IMR-90 (cell line): ENCODE measurements around the gene CALHM6. TPM values are rescaled to one million over a fixed set of nuclear protein-coding genes. Genes with fewer than 3 reads are reported as not detected.

Source experiments
- ATAC-seq: fragments of 200-7000 bp; cut with Tn5 transposase; 2 replicates; pipeline ENCODE4 v1.9.1; 2020; ENCODE audit warnings: low read depth, mild to moderate bottlenecking, moderate library complexity
- BruUV-seq: library from RNA; stranded (reverse); fragments of 400-500 nt; replicated peaks from 2 replicates; lab custom pipeline; 2021; lab: Mats Ljungman, UMichigan
- CTCF ChIA-PET: fragments of 300-600 bp; formaldehyde crosslinking; extraction: SDS; loops from one replicate; lab custom pipeline; 2021; ENCODE audit warnings: antibody characterized with exemption; lab: Yijun Ruan, JAX
- POLR2A ChIA-PET: fragments of 300-600 bp; sonication (Branson Sonifier 250); formaldehyde crosslinking; loops from one replicate; lab custom pipeline; 2022; ENCODE audit warnings: antibody characterized with exemption; ENCODE audit not compliant: unreplicated experiment; lab: Charles Lee
- DNase-seq: peaks from one replicate; pipeline ENCODE4 v3.0.0; 2013
- H2AFZ ChIP-seq: replicated peaks from 2 replicates; pipeline ENCODE3; 2013; ENCODE audit warnings: low read length, mild to moderate bottlenecking; ENCODE audit not compliant: poor library complexity
- H2AK5ac ChIP-seq: 2 replicates; pipeline ENCODE4 v1.6.1; 2013; ENCODE audit warnings: low read depth, low read length, inconsistent platforms
- H2AK9ac ChIP-seq: replicated peaks from 2 replicates; pipeline ENCODE3; 2013; ENCODE audit warnings: mild to moderate bottlenecking, low read depth, low read length, moderate library complexity; ENCODE audit not compliant: poor library complexity
- H2BK120ac ChIP-seq: 2 replicates; pipeline ENCODE4 v1.6.1; 2013; ENCODE audit warnings: low read depth, low read length, inconsistent platforms
- H2BK15ac ChIP-seq: 3 replicates; pipeline ENCODE4 v1.6.1; 2013; ENCODE audit warnings: low read depth, low read length, inconsistent platforms
- H2BK20ac ChIP-seq: 2 replicates; pipeline ENCODE4 v1.6.1; 2013; ENCODE audit warnings: low read depth, mild to moderate bottlenecking, inconsistent platforms, low read length, moderate library complexity
- H2BK5ac ChIP-seq: 2 replicates; pipeline ENCODE4 v1.6.1; 2013; ENCODE audit warnings: mild to moderate bottlenecking, low read depth, low read length, inconsistent platforms; ENCODE audit not compliant: poor library complexity, severe bottlenecking
- H3K14ac ChIP-seq: replicated peaks from 2 replicates; pipeline ENCODE4 v1.6.1; 2013; ENCODE audit warnings: low read depth, low read length, inconsistent platforms
- H3K18ac ChIP-seq: 2 replicates; pipeline ENCODE4 v1.6.1; 2013; ENCODE audit warnings: low read depth, low read length, control low read depth
- H3K23ac ChIP-seq: 2 replicates; pipeline ENCODE4 v1.6.1; 2013; ENCODE audit warnings: low read depth, low read length, inconsistent platforms
- H3K27ac ChIP-seq: 2 replicates; pipeline ENCODE4 v1.5.1; 2013; ENCODE audit warnings: mild to moderate bottlenecking, control low read depth, low read length; ENCODE audit not compliant: insufficient read depth
- H3K27me3 ChIP-seq: 2 replicates; pipeline ENCODE4 v1.6.1; 2013; ENCODE audit warnings: low read length; ENCODE audit not compliant: control insufficient read depth, insufficient read depth
- H3K36me3 ChIP-seq: 2 replicates; pipeline ENCODE4 v1.6.1; 2013; ENCODE audit warnings: low read length, mixed read lengths; ENCODE audit not compliant: control insufficient read depth, insufficient read depth
- H3K4ac ChIP-seq: 2 replicates; pipeline ENCODE4 v1.6.1; 2013; ENCODE audit warnings: low read depth, low read length, inconsistent platforms
- H3K4me1 ChIP-seq: 2 replicates; pipeline ENCODE4 v1.6.1; 2013; ENCODE audit warnings: low read length, mixed read lengths; ENCODE audit not compliant: control insufficient read depth, insufficient read depth
- H3K4me2 ChIP-seq: 2 replicates; pipeline ENCODE4 v1.6.1; 2013; ENCODE audit warnings: low read depth, mild to moderate bottlenecking, control low read depth, low read length, moderate library complexity
- H3K4me3 ChIP-seq: 2 replicates; pipeline ENCODE4 v1.5.1; 2013; ENCODE audit warnings: low read depth, mild to moderate bottlenecking, control low read depth, low read length, moderate library complexity; ENCODE audit not compliant: insufficient read depth
- H3K56ac ChIP-seq: 2 replicates; pipeline ENCODE4 v1.6.1; 2013; ENCODE audit warnings: low read length, inconsistent platforms; ENCODE audit not compliant: insufficient read depth; ENCODE audit errors: extremely low read depth
- H3K79me1 ChIP-seq, 2 experiments: 2 replicates each; pipeline ENCODE4 v1.6.1; 2013; ENCODE audit warnings: low read length in 2 of 2, inconsistent platforms in 1 of 2, low read depth in 1 of 2
- H3K9ac ChIP-seq: 2 replicates; pipeline ENCODE4 v1.6.1; 2013; ENCODE audit warnings: low read depth, low read length, control low read depth
- H3K9me1 ChIP-seq: 2 replicates; pipeline ENCODE4 v1.6.1; 2013; ENCODE audit warnings: low read length, inconsistent platforms; ENCODE audit not compliant: insufficient read depth
- H3K9me3 ChIP-seq: 2 replicates; pipeline ENCODE4 v1.6.1; 2013; ENCODE audit warnings: low read length; ENCODE audit not compliant: control insufficient read depth, insufficient read depth
- H4K20me1 ChIP-seq: 2 replicates; pipeline ENCODE4 v1.6.1; 2013; ENCODE audit warnings: low read length, inconsistent platforms; ENCODE audit not compliant: insufficient read depth
- H4K5ac ChIP-seq: 2 replicates; pipeline ENCODE4 v1.6.1; 2013; ENCODE audit warnings: mild to moderate bottlenecking, low read depth, low read length, control low read depth
- H4K8ac ChIP-seq, 2 experiments: 2 replicates each; pipeline ENCODE4 v1.6.1; 2013; ENCODE audit warnings: low read depth in 2 of 2, low read length in 2 of 2, control low read depth in 1 of 2, inconsistent platforms in 1 of 2
- H4K91ac ChIP-seq: 2 replicates; pipeline ENCODE4 v1.6.1; 2013; ENCODE audit warnings: low read depth, low read length, inconsistent platforms; ENCODE audit not compliant: insufficient read depth
- BHLHE40 ChIP-seq: fragments of 150-350 bp; IDR thresholded peaks from 2 replicates; pipeline ENCODE4 v1.6.1; 2016; ENCODE audit warnings: mild to moderate bottlenecking, low read depth, low read length
- CEBPB ChIP-seq: IDR thresholded peaks from 2 replicates; pipeline ENCODE4 v1.6.1; 2012; ENCODE audit warnings: low read depth, low read length, improper control_type of control experiment
- CHD1 ChIP-seq: IDR thresholded peaks from 2 replicates; pipeline ENCODE4 v1.6.1; 2012; ENCODE audit warnings: low read depth, low read length, improper control_type of control experiment
- CTCF ChIP-seq: conservative IDR thresholded peaks from 2 replicates; pipeline ENCODE4 v1.5.1; 2012; ENCODE audit warnings: mild to moderate bottlenecking, low read depth, low read length, improper control_type of control experiment
- ELK1 ChIP-seq: fragments of 150-350 bp; IDR thresholded peaks from 2 replicates; pipeline ENCODE4 v1.6.1; 2016; ENCODE audit warnings: low read depth, mild to moderate bottlenecking, low read length, moderate library complexity, borderline replicate concordance
- MAZ ChIP-seq: IDR thresholded peaks from 2 replicates; pipeline ENCODE4 v1.6.1; 2012; ENCODE audit warnings: low read depth, mild to moderate bottlenecking, low read length, improper control_type of control experiment, moderate library complexity, borderline replicate concordance
- MXI1 ChIP-seq: IDR thresholded peaks from 2 replicates; pipeline ENCODE4 v1.6.1; 2012; ENCODE audit warnings: low read depth, mild to moderate bottlenecking, low read length, moderate library complexity, borderline replicate concordance
- NFE2L2 ChIP-seq: fragments of 150-350 bp; IDR thresholded peaks from 2 replicates; pipeline ENCODE4 v1.6.1; 2016; ENCODE audit warnings: low read depth, mild to moderate bottlenecking, low read length
- SMC3 ChIP-seq: fragments of 150-350 bp; IDR thresholded peaks from 2 replicates; pipeline ENCODE4 v1.6.1; 2016; ENCODE audit warnings: low read depth, mild to moderate bottlenecking, antibody characterized with exemption, low read length, moderate library complexity
- WGBS, 2 experiments: methylation state at CpG; one replicate each; pipeline versions ENCODE4 v1.1.5 to v1.1.7; 2013; ENCODE audit warnings: missing lambda C conversion rate in 2 of 2; ENCODE audit not compliant: insufficient read length in 1 of 2; ENCODE audit errors: extremely low coverage in 2 of 2; 5-methylcytosine and 5-hydroxymethylcytosine counted together
- dilution Hi-C: fragments of 300-500 bp; cut with HindIII; formaldehyde crosslinking; loops from one replicate; pipeline ENCODE4 v1.14.3; 2018; ENCODE audit warnings: low sequenced_read_pairs; ENCODE audit not compliant: unreplicated experiment
- in situ Hi-C: fragments of 300-500 bp; cut with MboI; formaldehyde crosslinking; loops from 3 replicates; pipeline ENCODE4 v1.14.3; 2019; ENCODE audit warnings: low sequenced_read_pairs, inconsistent platforms, mixed read lengths
- intact Hi-C: fragments of 100-400 bp; cut with micrococcal nuclease; formaldehyde crosslinking; loops from 2 replicates; pipeline ENCODE4 v1.10.0; 2022
- polyA plus RNA-seq, 3 experiments: library from polyadenylated mRNA; depleted of rRNA; stranded (reverse); fragments of >200 nt; gene quantifications; 2 replicates each; pipeline ENCODE4 v1.2.3, GENCODE V29; 2012; ENCODE audit warnings: low replicate concordance in 1 of 3
- total RNA-seq: library from RNA; depleted of rRNA; stranded (reverse); fragments of >200 nt; gene quantifications from 2 replicates; pipeline ENCODE4 v1.2.3, GENCODE V29; 2012

The CALHM6 gene
- total and polyA plus RNA-seq, 2 of the 4 experiments (the other 2 are of a cell fraction), result 0.72 to 1.5 TPM

GRCh38 chr6:116450185-116450710, 10.9 kb upstream of the CALHM6 start:
- Histone ChIP-seq H4K91ac (no peak overlapping the region), H2BK15ac (no peak overlapping the region; the same call in 2 of the 3 replicates), H4K5ac (no peak overlapping the region), H3K79me1 (peaks cover 0 to 4% of the 10 kb centered on the region in 2 experiments; a peak in 2 of 4 replicates), H2AK5ac (peak overlapping the region; percentile 12), H2AK9ac (no peak overlapping the region), H3K4me1 (peaks cover 7% of the 10 kb centered on the region), H4K20me1 (peaks cover 3% of the 10 kb centered on the region; the same call in 1 of the 2 replicates), H4K8ac (no peak overlapping the region), H3K14ac (no peak overlapping the region), H3K36me3 (no peaks in the 10 kb centered on the region; the same call in 1 of the 2 replicates), H3K4me2 (no peak overlapping the region), H3K9me1 (peaks cover 14% of the 10 kb centered on the region), H3K56ac (no peak overlapping the region), H2BK120ac (no peak overlapping the region; the same call in 1 of the 2 replicates), H3K4ac (no peak overlapping the region), H2BK20ac (peak overlapping the region; percentile 17; the same call in 1 of the 2 replicates), H3K18ac (no peak overlapping the region), H2BK5ac (no peak overlapping the region), H3K9me3 (no peaks in the 10 kb centered on the region), H3K9ac (no peak overlapping the region), H3K27me3 (no peaks in the 10 kb centered on the region), H3K4me3 (no peak overlapping the region), H3K27ac (no peak overlapping the region), H3K23ac (no peak overlapping the region), H2AFZ (no peak overlapping the region)
- ATAC-seq (no peak), DNase-seq (no peak)
- CTCF ChIA-PET, result interaction anchor here (0.9 kb wide), 1 partner anchor 163 kb away, joined by 3 read pairs; no protein-coding TSS in a partner anchor
- POLR2A ChIA-PET, result no interaction called here
- WGBS, 2 experiments, result no CpG with 5 or more reads among the region's 1 CpG
- BruUV-seq, result no TSS peak
- TF ChIP-seq MAZ (no peak), ELK1 (no peak), BHLHE40 (no peak), SMC3 (no peak), NFE2L2 (no peak), CHD1 (no peak), CEBPB (no peak), MXI1 (no peak), CTCF (no peak)
- dilution Hi-C loops (no loop called here), in situ Hi-C loops (no loop called here), intact Hi-C loops (no loop called here)
